Keratinocyte (primary cell): ENCODE results near the gene CDKN2B. TPM values are rescaled to one million over a fixed set of nuclear protein-coding genes. Genes with fewer than 3 reads are reported as not detected.
A peak's percentile ranks its signal among the peaks of the same experiment; 100 is the strongest.

Source experiments
- DNase-seq: peaks from one replicate; pipeline ENCODE4 v3.0.0-alpha.2; 2011; ENCODE audit warnings: low read depth, missing footprints, low spot score
- FAIRE-seq: peaks from 2 replicates; lab custom pipeline; 2011; peaks lifted over from hg19 to GRCh38; lab: Jason Lieb, UNC
- H2AFZ ChIP-seq: 2 replicates; pipeline ENCODE4 v1.6.0; 2012; ENCODE audit warnings: low read length, control low read depth, inconsistent platforms; ENCODE audit not compliant: control insufficient read depth
- H3K27ac ChIP-seq: 2 replicates; pipeline ENCODE4 v1.5.1; 2011; ENCODE audit warnings: low read length; ENCODE audit not compliant: control insufficient read depth, insufficient read depth
- H3K27me3 ChIP-seq: 3 replicates; pipeline ENCODE4 v1.6.0; 2011; ENCODE audit warnings: low read length; ENCODE audit not compliant: control insufficient read depth, insufficient read depth; ENCODE audit errors: extremely low read depth
- H3K36me3 ChIP-seq, 2 experiments: 2 replicates in 1 of 2; 3 replicates in 1 of 2; pipeline ENCODE4 v1.5.1; 2011; ENCODE audit warnings: low read length in 2 of 2, mild to moderate bottlenecking in 1 of 2; ENCODE audit not compliant: control insufficient read depth in 2 of 2, insufficient read depth in 2 of 2; ENCODE audit errors: extremely low read depth in 1 of 2
- H3K4me1 ChIP-seq: 3 replicates; pipeline ENCODE4 v1.5.1; 2011; ENCODE audit warnings: low read length; ENCODE audit not compliant: control insufficient read depth, insufficient read depth; ENCODE audit errors: extremely low read depth
- H3K4me2 ChIP-seq: 3 replicates; pipeline ENCODE4 v1.6.0; 2011; ENCODE audit warnings: low read depth, low read length; ENCODE audit not compliant: control insufficient read depth, insufficient read depth; ENCODE audit errors: extremely low read depth
- H3K4me3 ChIP-seq, 3 experiments: fragments of 200-600 bp in 1 of 3; sonication (generic) in 1 of 3; 2 replicates in 2 of 3; 3 replicates in 1 of 3; pipeline ENCODE4 v1.5.1; 2011 to 2016; ENCODE audit warnings: low read length in 3 of 3, mild to moderate bottlenecking in 3 of 3, control low read depth in 2 of 3, inconsistent platforms in 1 of 3, low read depth in 1 of 3, mixed read lengths in 1 of 3, mixed run types in 1 of 3, moderate library complexity in 1 of 3; ENCODE audit not compliant: control insufficient read depth in 2 of 3, insufficient read depth in 2 of 3; ENCODE audit errors: extremely low read depth in 1 of 3
- H3K79me2 ChIP-seq: 2 replicates; pipeline ENCODE4 v1.6.0; 2012; ENCODE audit warnings: low read length; ENCODE audit not compliant: control insufficient read depth, insufficient read depth
- H3K9ac ChIP-seq: 3 replicates; pipeline ENCODE4 v1.6.0; 2011; ENCODE audit warnings: low read length; ENCODE audit not compliant: control insufficient read depth, insufficient read depth; ENCODE audit errors: extremely low read depth
- H3K9me1 ChIP-seq: 3 replicates; pipeline ENCODE4 v1.6.0; 2011; ENCODE audit warnings: low read length; ENCODE audit not compliant: control insufficient read depth, insufficient read depth; ENCODE audit errors: extremely low read depth
- H3K9me3 ChIP-seq: 2 replicates; pipeline ENCODE4 v1.5.1; 2012; ENCODE audit warnings: low read depth, low read length; ENCODE audit not compliant: control insufficient read depth
- H4K20me1 ChIP-seq: 3 replicates; pipeline ENCODE4 v1.6.0; 2011; ENCODE audit warnings: low read length; ENCODE audit not compliant: control insufficient read depth, insufficient read depth; ENCODE audit errors: extremely low read depth
- EZH2 ChIP-seq: IDR thresholded peaks from one replicate; pipeline ENCODE4 v1.6.1; 2012; ENCODE audit warnings: inconsistent platforms, mild to moderate bottlenecking, low read length, moderate library complexity
- dilution Hi-C: fragments of 300-500 bp; cut with MboI; formaldehyde crosslinking; loops from one replicate; pipeline ENCODE4 v1.7.0; 2020; ENCODE audit warnings: low sequenced_read_pairs; ENCODE audit not compliant: extremely low pct_ligation_motif_present
- polyA plus RNA-seq, 5 experiments: library from polyadenylated mRNA; depleted of rRNA in 3 of 5; stranded (reverse) in 3 of 5; stranded (forward) in 1 of 5; unstranded in 1 of 5; fragments of >200 nt; gene quantifications; 1 replicate in 1 of 5; 2 replicates in 3 of 5; 3 replicates in 1 of 5; pipeline versions ENCODE4 v1.2.1 to v1.2.3, GENCODE V29; 2011 to 2012; ENCODE audit warnings: missing spikeins in 2 of 5, low read depth in 1 of 5, low replicate concordance in 1 of 5
- TF ChIP-seq, protein P1 (sequence below), 3 experiments: IDR thresholded peaks in 1 of 3; conservative IDR thresholded peaks in 1 of 3; optimal IDR thresholded peaks in 1 of 3; 2 replicates in 2 of 3; 3 replicates in 1 of 3; pipeline versions ENCODE3 to v1.5.1; 2011; ENCODE audit warnings: low read length in 3 of 3, mild to moderate bottlenecking in 3 of 3, moderate library complexity in 2 of 3, control low read depth in 1 of 3, inconsistent platforms in 1 of 3; ENCODE audit not compliant: insufficient read depth in 2 of 3; ENCODE audit errors: extremely low read depth in 1 of 3

The CDKN2B gene
- polyA plus RNA-seq, 1 donor (not counting 4 experiments of a cell fraction or from before 2014, with no cell fraction given) = 19.9 TPM

DNA sequence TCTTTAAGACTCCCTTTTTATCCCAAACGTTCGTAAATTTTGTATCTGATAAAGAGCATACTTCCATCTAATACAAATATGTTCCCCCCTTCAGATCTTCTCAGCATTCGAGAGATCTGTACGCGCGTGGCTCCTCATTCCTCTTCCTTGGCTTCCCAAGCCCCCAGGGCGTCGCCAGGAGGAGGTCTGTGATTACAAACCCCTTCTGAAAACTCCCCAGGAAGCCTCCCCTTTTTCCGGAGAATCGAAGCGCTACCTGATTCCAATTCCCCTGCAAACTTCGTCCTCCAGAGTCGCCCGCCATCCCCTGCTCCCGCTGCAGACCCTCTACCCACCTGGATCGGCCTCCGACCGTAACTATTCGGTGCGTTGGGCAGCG lies 34.8 kb downstream of the CDKN2B start:
- Histone ChIP-seq H3K36me3 (peaks cover 5 to 11% of the 10 kb centered on the region in 2 experiments), H3K27me3 (peaks cover 79% of the 10 kb centered on the region), H3K9me1 (no peaks in the 10 kb centered on the region), H3K27ac (no peak overlapping the region), H3K4me1 (peaks cover 10% of the 10 kb centered on the region), H3K9ac (peak overlapping the region; percentile 75), H2AFZ (no peak overlapping the region), H3K4me2 (peak overlapping the region; percentile 98), H3K79me2 (no peaks in the 10 kb centered on the region), H4K20me1 (no peaks in the 10 kb centered on the region), H3K9me3 (peaks cover 11% of the 10 kb centered on the region), H3K4me3 (peak overlapping the region; percentile 80 to 89 (median 85))
- no peak for FAIRE-seq
- DNase-seq = no peak
- dilution Hi-C loops = no loop called here
- TF ChIP-seq, protein P1, sequence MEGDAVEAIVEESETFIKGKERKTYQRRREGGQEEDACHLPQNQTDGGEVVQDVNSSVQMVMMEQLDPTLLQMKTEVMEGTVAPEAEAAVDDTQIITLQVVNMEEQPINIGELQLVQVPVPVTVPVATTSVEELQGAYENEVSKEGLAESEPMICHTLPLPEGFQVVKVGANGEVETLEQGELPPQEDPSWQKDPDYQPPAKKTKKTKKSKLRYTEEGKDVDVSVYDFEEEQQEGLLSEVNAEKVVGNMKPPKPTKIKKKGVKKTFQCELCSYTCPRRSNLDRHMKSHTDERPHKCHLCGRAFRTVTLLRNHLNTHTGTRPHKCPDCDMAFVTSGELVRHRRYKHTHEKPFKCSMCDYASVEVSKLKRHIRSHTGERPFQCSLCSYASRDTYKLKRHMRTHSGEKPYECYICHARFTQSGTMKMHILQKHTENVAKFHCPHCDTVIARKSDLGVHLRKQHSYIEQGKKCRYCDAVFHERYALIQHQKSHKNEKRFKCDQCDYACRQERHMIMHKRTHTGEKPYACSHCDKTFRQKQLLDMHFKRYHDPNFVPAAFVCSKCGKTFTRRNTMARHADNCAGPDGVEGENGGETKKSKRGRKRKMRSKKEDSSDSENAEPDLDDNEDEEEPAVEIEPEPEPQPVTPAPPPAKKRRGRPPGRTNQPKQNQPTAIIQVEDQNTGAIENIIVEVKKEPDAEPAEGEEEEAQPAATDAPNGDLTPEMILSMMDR (optimal IDR thresholded peaks at IDR 0.05 in 1 of 3, IDR thresholded peaks at IDR 0.05 in 1 of 3, conservative IDR thresholded peaks at IDR 0.05 in 1 of 3; ENCODE audit: extremely low read depth in 1 of 3, insufficient read depth in 2 of 3, low read length in 3 of 3) = no peak
- TF ChIP-seq EZH2 = no peak

- H3K4me1 ChIP-seq = peaks cover 12% of the 10 kb centered on the region
- no peaks in the 10 kb centered on the region for H3K9me1 ChIP-seq
- H4K20me1 ChIP-seq = no peaks in the 10 kb centered on the region
- DNase-seq = no peak
- TF ChIP-seq EZH2 = no peak
- TF ChIP-seq, protein P1 (optimal IDR thresholded peaks at IDR 0.05 in 1 of 3, IDR thresholded peaks at IDR 0.05 in 1 of 3, conservative IDR thresholded peaks at IDR 0.05 in 1 of 3; ENCODE audit: extremely low read depth in 1 of 3, insufficient read depth in 2 of 3, low read length in 3 of 3) = no peak
- no peaks in the 10 kb centered on the region for H3K79me2 ChIP-seq
- H3K4me3 ChIP-seq = no peak overlapping the region
- peaks cover 89% of the 10 kb centered on the region for H3K27me3 ChIP-seq
- dilution Hi-C loops = no loop called here
- H3K9ac ChIP-seq = no peak overlapping the region
- H3K27ac ChIP-seq = no peak overlapping the region
- H3K9me3 ChIP-seq = peaks cover 22% of the 10 kb centered on the region
- no peak for FAIRE-seq
- H3K4me2 ChIP-seq = no peak overlapping the region
- H3K36me3 ChIP-seq = peaks cover 5 to 13% of the 10 kb centered on the region in 2 experiments
- H2AFZ ChIP-seq = no peak overlapping the region
These were observed 36.7 kb downstream of the CDKN2B start for GRCh38 chr9:21972361-21972760.
